GM15510 (cell line): ENCODE measurements around the gene P2RX1.

ENCODE experiments used
- POLR2A ChIP-seq: IDR thresholded peaks from 3 replicates; pipeline ENCODE4 v1.6.1; 2011; ENCODE audit warnings: borderline replicate concordance; ENCODE audit not compliant: insufficient read length; ENCODE audit errors: extremely low read depth

The P2RX1 gene

GRCh38 chr17:3890878-3891219 is 25.4 kb downstream of the P2RX1 start:
- TF ChIP-seq POLR2A = no peak

- no peak for TF ChIP-seq POLR2A
Observed at GRCh38 chr17:3890082-3890877, 26.0 kb downstream of the P2RX1 start.

GRCh38 chr17:3889325-3890012 is 26.8 kb downstream of the P2RX1 start:
- no peak for TF ChIP-seq POLR2A

GRCh38 chr17:3888343-3889171 is 27.7 kb downstream of the P2RX1 start:
- TF ChIP-seq POLR2A = no peak

GRCh38 chr17:3887804-3888203 is 28.5 kb downstream of the P2RX1 start:
- no peak for TF ChIP-seq POLR2A

DNA sequence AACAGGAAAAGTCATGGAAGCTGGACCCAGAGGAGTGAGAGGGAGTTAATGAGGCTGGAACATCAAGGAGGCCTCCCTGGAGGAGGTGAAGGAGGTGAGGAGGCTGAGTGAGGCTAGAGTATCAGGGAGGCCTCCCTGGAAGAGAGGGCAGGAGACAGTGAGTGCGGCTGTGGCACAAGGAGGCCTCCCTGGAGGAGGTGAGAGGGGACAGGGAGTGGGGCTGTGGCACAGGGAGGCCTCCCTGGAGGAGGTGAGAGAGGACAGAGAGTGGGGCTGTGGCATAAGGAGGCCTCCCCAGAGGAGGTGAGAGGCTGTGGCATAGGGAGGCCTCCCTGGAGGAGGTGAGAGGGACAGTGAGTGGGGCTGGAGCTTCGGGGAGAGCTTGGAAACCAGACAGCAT is 28.9 kb downstream of the P2RX1 start:
- TF ChIP-seq POLR2A = no peak

DNA sequence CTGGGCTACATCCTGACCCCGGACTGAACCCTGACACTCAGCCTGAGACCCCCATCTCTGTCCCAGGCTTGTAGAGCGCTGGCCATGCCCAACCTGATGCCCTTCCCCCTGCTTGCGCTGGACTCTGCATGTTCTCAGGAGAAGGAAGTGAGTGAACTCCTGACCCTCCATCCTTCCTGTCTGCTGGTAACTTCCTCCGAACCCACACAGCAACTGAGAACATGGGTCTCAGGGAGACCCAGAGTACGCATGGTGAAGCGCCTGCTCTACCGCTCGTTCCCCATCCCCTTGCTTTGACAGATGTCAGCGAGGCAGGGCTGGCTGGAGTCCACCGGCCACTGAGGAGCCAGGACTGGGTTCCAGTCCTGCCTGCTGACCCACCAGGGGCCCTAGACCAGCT is 29.5 kb downstream of the P2RX1 start:
- TF ChIP-seq POLR2A = no peak

GRCh38 chr17:3885970-3886369 is 30.3 kb downstream of the P2RX1 start:
- TF ChIP-seq POLR2A = no peak

DNA sequence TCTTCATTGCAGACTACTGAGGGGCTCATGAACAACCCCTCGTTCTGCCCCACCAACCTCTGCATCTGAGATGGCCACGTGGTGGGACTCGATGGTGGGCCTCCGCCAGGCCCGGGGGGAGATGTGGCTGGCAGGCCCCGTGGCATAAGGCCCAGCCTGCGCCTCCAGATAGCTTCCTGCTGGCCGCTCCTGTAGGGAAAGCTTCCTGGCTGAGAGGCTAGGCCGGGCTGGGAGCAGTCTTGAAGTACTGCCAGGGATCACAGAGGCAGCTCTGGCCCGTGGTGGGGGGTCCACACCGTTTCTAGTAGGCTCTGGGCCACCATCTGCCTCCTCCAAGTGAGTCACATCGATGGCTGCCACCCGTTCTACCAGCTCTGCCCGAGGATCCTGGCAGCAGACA is 31.0 kb downstream of the P2RX1 start:
- TF ChIP-seq POLR2A = no peak

- no peak for TF ChIP-seq POLR2A
Observed at GRCh38 chr17:3884188-3884587, 32.1 kb downstream of the P2RX1 start.

DNA sequence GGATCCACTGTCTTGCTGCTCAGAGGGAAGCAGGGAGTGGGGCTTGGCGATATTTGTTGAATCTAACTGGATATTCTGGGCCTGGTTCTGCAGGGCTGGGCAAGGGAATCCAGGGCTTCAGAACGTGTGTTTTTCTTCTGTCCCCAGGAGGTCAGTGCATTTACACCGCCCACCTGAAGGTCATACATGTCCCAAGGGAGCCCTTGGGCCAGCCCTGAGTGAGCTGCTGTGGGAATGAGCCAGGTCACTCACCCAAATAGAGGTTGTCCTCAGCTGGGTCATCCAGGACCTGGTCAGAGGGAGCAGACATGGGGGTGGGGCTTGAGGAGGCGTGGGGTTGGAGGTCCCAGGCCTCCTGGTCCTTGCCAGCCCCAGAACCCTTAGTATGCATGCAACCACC is 34.0 kb downstream of the P2RX1 start:
- TF ChIP-seq POLR2A = no peak

GRCh38 chr17:3880983-3881382 is 35.3 kb downstream of the P2RX1 start:
- no peak for TF ChIP-seq POLR2A

DNA sequence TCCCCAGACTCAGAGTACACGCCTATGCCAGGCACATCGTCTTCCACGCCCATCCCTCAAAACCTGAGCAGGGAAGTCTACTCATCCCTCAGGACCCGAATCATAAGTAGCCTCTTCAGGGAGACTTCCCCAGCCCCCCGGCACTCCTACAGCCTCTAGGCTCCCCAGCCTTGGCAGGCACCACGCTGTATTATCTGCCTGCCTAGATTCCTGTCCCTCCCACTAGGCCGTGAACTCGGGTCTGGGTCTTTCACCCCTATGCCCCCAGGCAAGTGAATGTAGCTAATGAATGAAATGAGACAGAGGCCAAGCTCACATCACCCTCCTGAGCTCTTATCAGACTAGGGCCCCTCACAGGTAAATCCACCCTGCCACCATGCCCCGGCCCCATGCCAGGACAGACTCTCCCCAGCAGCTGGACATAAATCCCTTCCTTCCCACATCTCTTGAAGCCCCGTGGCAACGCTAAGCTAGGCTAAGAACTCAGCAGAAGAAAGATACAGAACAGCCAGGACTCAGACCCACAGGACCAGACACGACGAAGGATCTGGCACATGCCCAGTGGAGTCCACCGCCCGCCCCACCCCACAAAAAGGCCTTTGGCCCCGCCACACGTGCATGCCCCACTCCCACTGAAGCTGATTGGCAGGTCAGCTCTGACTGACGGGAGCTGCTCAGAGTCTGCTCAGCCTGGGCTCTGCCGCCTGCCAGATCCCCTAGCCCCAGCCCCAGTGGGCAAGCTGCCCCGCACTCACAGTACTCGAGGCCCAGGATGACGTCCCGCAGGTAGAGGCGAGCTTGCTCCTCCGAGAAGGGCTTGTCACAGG is 36.5 kb downstream of the P2RX1 start:
- no peak for TF ChIP-seq POLR2A

DNA sequence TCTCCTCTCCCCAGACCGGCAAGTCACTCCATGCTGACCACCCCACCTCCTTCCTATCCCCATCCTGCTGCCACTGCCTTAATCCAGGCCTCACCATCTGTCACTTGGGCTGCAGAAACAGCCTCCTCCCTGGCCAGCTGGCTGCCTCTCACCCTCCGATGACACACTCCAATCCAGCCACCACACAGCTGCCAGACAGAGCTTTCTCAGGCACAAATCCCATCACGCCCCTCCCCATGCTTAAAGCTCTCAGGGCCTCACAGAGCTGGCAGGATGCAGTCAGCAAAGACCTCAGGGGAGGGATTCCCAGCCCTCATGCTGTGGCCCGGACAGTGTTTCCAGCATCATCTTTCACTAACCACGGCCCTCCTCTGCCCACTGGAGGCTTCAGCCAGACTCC is 37.1 kb downstream of the P2RX1 start:
- no peak for TF ChIP-seq POLR2A

- no peak for TF ChIP-seq POLR2A
Observed at GRCh38 chr17:3877220-3877619, 39.0 kb downstream of the P2RX1 start.

DNA sequence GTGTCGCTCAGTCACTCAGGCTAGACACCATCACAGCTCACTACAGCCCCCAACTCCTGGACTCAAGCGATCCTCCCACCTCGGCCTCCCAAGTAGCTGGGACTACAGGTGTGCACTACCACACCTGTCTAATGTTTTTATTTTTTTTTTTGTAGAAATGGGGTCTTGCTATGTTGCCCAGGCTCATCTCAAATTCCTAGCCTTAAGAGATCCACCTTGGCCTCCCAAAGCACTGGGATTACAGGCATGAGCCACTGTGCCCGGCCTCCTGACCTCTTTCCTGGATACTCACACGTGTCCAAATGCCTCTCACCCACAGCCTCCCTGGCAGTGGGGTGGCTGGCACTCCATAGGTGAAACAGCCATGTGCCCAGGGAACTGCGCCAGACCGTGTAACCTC is 40.9 kb downstream of the P2RX1 start:
- no peak for TF ChIP-seq POLR2A

DNA sequence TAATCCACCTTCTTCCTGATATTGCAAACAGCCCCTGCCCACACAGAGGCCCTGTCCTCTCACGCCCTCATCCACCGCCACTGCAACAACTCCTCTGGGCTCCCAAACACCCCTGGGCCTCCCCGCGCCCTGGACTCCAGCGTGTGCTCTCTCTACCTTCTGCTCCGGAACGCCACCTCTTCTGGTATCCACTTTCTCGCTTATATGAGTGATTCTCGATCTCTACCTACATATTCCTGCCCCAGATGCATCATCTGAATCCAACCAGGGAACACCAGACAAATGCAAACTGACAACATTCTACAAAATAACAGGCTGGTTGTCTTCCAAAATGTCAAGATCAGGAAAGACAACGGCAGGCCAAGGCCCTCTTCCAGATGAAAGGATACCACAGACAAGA is 42.4 kb downstream of the P2RX1 start:
- TF ChIP-seq POLR2A = no peak
